ENCODE results near the gene CC2D1A.
"Not testable (repeated sequence)": the region's sequence is repeated elsewhere in the genome, so short reads cannot be mapped to it uniquely, and the experiment has no call there.

The CC2D1A gene

DNA sequence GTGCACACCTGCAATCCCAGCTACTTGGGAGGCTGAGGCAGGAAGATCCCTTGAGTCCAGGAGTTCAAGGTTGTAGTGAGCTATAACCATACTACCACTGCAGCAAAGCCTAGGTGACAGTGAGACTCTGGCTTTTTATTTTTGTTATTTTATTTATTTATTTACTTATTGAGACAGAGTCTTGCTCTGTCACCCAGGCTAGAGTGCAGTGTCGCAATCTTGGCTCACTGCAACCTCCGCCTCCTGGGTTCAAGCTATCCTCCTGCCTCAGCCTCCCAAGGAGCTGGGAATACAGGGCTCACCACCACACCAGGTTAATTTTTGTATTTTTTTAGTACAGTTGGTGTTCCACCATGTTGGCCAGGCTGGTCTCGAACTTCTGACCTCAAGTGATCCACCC lies 67.5 kb downstream of the CC2D1A start:
- in situ Hi-C loops (cut with MboI; ENCODE audit: low sequenced_read_pairs), result not testable (repeated sequence)

DNA sequence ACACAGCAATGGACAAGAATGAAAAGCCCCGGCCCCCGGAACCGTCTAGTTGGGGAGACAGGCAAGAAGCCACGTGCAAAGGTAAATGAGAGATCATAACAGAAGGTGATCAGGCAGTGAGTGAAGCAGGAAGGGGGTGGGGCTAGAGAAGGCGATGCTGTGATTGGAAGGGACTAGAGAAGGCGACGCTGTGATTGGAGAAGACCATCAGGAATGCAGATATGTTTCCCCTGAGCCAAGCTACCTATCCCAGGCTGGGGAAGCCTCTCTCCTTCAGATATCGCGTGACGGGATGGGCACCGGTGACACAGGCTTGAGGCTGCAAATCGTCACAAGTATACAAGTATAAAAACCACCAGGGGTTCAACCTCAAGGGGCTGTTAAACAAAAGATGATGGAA lies 68.1 kb downstream of the CC2D1A start:
- in situ Hi-C loops (cut with MboI; ENCODE audit: low sequenced_read_pairs), result no loop called here

DNA sequence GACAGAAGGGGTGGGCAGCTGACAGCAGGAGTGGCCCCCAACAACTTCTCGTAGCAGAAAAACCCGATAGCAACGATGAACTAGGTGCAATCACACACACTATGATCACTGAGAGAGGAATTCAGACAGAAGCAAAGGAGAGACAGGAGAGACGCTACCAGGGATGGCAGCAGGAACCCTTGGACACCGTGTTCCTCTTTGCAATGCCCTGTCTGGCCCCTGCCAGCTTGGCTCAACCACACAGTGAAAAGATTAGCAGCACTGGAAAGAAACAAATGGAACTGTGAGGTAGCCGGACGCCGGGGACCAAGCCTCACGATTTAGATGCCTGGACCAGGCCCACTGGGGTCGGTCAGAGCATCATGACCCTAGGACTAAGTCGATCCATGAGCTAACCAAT lies 69.9 kb downstream of the CC2D1A start:
- in situ Hi-C loops (cut with MboI; ENCODE audit: low sequenced_read_pairs), result no loop called here

DNA sequence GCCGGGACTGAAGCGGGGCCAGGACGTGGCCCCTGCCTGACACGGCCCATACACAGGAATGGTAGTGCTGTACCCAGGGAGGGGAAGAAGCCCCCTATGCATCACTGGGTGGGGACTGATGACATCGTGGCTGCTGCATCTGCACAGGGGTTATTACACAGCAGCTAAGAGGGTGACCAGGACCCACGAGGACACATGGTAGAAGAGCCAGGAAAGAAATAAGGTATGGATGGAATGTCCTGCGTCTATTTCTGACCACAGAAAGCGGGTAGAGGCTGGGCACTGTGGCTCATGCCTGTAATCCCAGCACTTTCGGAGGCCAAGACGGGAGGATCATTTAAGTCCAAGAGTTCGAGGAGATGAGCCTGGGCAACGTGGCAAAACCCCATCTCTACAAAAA lies 70.4 kb downstream of the CC2D1A start:
- in situ Hi-C loops (cut with MboI; ENCODE audit: low sequenced_read_pairs), result no loop called here

DNA sequence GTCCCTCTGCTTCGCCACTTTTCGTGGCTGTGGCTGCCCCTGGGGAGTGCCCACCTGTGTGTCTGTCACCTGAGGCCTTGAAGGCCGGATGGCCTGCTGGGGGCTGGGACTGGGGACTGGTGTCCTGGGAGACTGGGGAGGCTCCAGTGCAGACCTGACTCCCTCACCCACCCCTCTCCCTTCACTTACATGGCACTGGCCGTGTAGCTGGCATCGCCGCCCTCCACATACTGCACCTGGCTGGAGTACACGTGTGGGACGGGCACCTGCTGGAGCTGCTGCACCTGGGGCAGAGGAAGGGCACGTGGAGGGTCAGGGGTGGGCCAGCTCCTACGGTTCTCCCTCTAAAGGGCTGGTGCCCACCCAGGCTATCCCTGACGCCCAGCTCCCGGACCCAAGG lies 71.8 kb downstream of the CC2D1A start:
- in situ Hi-C loops (cut with MboI; ENCODE audit: low sequenced_read_pairs), result no loop called here

DNA sequence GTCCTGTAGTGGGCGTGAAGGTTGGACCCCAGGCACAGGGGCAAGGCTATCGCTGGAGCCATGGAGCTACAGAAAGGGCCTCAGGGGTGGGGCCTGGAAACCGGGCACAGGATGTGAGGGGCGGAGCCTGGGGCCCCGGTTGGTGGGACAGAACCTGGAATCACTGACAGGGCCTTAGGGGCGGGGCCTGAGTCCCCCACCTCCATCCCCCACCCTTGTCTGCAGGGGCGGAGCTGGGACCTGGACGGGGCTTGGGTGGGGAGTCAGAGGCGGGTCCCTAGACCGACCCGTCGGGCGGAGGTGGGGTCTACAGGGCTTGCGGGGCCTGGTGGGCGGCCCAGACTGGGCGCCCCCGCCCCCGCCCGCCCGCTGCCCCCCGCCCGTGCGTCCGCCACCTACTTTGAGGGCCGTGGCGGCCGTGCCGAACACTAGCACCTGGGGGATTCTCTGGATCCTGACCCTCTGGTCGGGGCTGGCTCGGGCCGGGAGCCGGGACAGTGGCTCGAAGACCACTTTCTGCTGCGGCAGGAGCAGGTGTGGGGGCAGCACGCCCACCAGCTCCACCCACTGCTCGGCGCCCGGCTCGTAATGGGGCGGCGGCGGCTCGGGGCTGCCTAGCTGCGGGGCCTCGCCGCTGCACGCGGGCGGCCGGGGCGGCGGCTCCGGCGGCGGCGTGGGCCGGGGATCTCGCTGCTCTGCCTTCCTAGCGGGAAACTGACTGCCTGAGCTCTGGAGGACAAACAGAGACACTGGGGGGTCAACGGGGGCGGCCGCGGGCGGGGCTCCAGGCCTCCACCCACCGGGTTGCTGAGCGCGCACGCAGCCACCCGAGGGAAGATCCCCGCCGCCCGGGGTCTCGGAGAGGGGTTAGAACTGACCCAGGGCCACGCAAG lies 72.6 kb downstream of the CC2D1A start:
- in situ Hi-C loops (cut with MboI; ENCODE audit: low sequenced_read_pairs), result no loop called here

DNA sequence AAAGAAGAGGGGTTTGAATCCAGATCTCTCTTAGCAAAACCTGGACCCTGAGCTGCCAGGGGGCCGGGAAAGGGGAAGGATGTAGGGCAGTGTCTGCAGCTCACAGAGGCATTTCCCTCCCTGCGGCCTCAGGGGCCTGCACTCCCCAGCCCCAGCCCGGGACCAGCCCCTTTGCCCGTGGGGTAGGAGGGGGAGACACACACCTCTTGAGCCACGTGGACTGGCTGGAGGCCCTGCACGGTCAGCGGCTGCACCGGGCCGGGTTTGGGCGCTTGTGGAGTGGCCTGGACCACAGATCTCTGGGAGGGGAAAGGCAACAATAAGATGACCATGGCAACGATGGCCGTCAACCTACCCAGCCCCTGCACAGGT lies 73.2 kb downstream of the CC2D1A start:
- in situ Hi-C loops (cut with MboI; ENCODE audit: low sequenced_read_pairs), result no loop called here

DNA sequence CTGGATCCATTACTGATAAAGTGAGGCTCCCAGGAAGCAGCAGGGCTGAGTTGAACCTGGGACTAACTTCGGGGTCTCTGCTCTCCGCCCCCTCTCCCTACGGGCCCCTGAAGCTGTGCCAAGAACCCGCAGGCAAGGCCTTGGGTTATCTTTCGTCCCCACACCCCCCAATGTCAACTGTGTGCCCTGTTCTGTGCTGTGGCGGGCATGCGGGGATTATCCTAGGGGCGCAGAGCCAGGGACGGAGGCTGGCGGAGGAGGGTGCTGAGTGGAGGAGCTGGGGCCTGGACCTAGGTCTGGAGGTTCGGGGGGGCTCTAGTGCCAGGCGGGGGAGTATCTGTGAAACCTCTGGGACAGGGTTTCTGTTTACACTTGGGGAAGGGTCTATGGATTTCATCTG lies 73.7 kb downstream of the CC2D1A start:
- in situ Hi-C loops (cut with MboI; ENCODE audit: low sequenced_read_pairs), result no loop called here

DNA sequence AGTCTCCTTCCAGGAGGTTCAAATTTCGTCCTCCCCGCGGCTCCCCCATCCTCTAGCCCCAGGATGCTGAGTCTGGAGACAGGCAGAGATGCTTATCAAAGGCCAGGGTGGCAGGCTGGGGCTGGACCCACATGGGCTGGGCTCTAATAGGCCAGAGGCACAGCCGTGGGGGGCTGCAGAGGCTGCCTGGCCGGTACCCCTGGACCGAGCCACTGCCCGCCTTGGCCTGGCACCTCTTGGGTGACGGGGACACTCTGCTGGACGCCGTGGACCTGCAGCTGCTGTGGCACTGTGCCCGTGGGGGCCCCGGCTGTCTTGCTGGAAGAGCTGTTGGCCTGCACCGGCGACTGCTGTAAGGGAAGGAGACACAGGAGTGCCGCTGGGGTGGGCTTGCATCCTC lies 74.3 kb downstream of the CC2D1A start:
- in situ Hi-C loops (cut with MboI; ENCODE audit: low sequenced_read_pairs), result no loop called here

All from HL-60/S4 treated with retinoic acid at 250 ng/mL for 4 days and 3 days (cell line).